Activated naive CD4-positive, alpha-beta T cell treated with anti-CD3 and anti-CD28 coated beads, Interleukin-2, amount 10 ng/mL, durations not matched to agents 7 days and 5 days (primary cell): Measurements from ENCODE around the gene PALM2AKAP2.

Experiments
- CTCF ChIA-PET: fragments of 350-600 bp; sonication (Branson Sonifier 250); formaldehyde crosslinking; loops from one replicate; lab custom pipeline; 2021; ENCODE audit warnings: antibody characterized with exemption; lab: Charles Lee
- DNase-seq: peaks from one replicate; pipeline ENCODE4 v3.0.0-alpha.2; 2020
- H3K27ac Mint-ChIP-seq: one replicate; pipeline ENCODE4 v1.8.0; 2021; ENCODE audit warnings: mild to moderate bottlenecking, moderate library complexity, mixed read lengths
- H3K27me3 Mint-ChIP-seq: one replicate; pipeline ENCODE4 v1.8.0; 2021; ENCODE audit warnings: mild to moderate bottlenecking, mixed read lengths
- H3K36me3 Mint-ChIP-seq: one replicate; pipeline ENCODE4 v1.8.0; 2021; ENCODE audit warnings: mixed read lengths
- H3K4me1 Mint-ChIP-seq: one replicate; pipeline ENCODE4 v1.8.0; 2021; ENCODE audit warnings: mixed read lengths
- H3K4me3 Mint-ChIP-seq: one replicate; pipeline ENCODE4 v1.8.0; 2021; ENCODE audit warnings: mild to moderate bottlenecking, moderate library complexity, mixed read lengths
- H3K9me3 Mint-ChIP-seq: one replicate; pipeline ENCODE4 v1.8.0; 2021; ENCODE audit warnings: mixed read lengths

The PALM2AKAP2 gene

GRCh38 chr9:109789556-109789955, 9.6 kb downstream of the PALM2AKAP2 start:
- Mint-ChIP-seq H3K27me3 (peaks cover 4% of the 10 kb centered on the region), H3K36me3 (no peaks in the 10 kb centered on the region), H3K4me3 (no peak overlapping the region), H3K4me1 (no peaks in the 10 kb centered on the region), H3K9me3 (no peaks in the 10 kb centered on the region), H3K27ac (no peak overlapping the region)
- no peak for DNase-seq
- CTCF ChIA-PET: no interaction called here

GRCh38 chr9:109789971-109790370, 10.0 kb downstream of the PALM2AKAP2 start:
- peaks cover 4% of the 10 kb centered on the region for H3K27me3 Mint-ChIP-seq
- no peaks in the 10 kb centered on the region for H3K4me1 Mint-ChIP-seq
- H3K4me3 Mint-ChIP-seq: no peak overlapping the region
- CTCF ChIA-PET: no interaction called here
- H3K9me3 Mint-ChIP-seq: no peaks in the 10 kb centered on the region
- no peak overlapping the region for H3K27ac Mint-ChIP-seq
- no peaks in the 10 kb centered on the region for H3K36me3 Mint-ChIP-seq
- DNase-seq: no peak

- no peak overlapping the region for H3K4me3 Mint-ChIP-seq
- peaks cover 4% of the 10 kb centered on the region for H3K27me3 Mint-ChIP-seq
- DNase-seq: no peak
- H3K36me3 Mint-ChIP-seq: no peaks in the 10 kb centered on the region
- CTCF ChIA-PET: no interaction called here
- H3K27ac Mint-ChIP-seq: no peak overlapping the region
- no peaks in the 10 kb centered on the region for H3K4me1 Mint-ChIP-seq
- H3K9me3 Mint-ChIP-seq: no peaks in the 10 kb centered on the region
Observed at GRCh38 chr9:109791003-109791677, 11.1 kb downstream of the PALM2AKAP2 start.

- no peaks in the 10 kb centered on the region for H3K36me3 Mint-ChIP-seq
- H3K27me3 Mint-ChIP-seq: peaks cover 4% of the 10 kb centered on the region
- H3K9me3 Mint-ChIP-seq: no peaks in the 10 kb centered on the region
- H3K4me3 Mint-ChIP-seq: no peak overlapping the region
- H3K27ac Mint-ChIP-seq: no peak overlapping the region
- no peaks in the 10 kb centered on the region for H3K4me1 Mint-ChIP-seq
- DNase-seq: no peak
- CTCF ChIA-PET: no interaction called here
Observed at GRCh38 chr9:109791747-109792146, 11.7 kb downstream of the PALM2AKAP2 start.

GRCh38 chr9:109792951-109793546, 13.1 kb downstream of the PALM2AKAP2 start:
- Mint-ChIP-seq H3K27ac (no peak overlapping the region), H3K36me3 (no peaks in the 10 kb centered on the region), H3K4me3 (no peak overlapping the region), H3K4me1 (no peaks in the 10 kb centered on the region), H3K9me3 (no peaks in the 10 kb centered on the region), H3K27me3 (peaks cover 10% of the 10 kb centered on the region)
- CTCF ChIA-PET: no interaction called here
- DNase-seq: no peak

GRCh38 chr9:109793921-109794320, 13.9 kb downstream of the PALM2AKAP2 start:
- CTCF ChIA-PET: no interaction called here
- no peak overlapping the region for H3K27ac Mint-ChIP-seq
- DNase-seq: no peak
- no peaks in the 10 kb centered on the region for H3K36me3 Mint-ChIP-seq
- H3K4me3 Mint-ChIP-seq: no peak overlapping the region
- no peaks in the 10 kb centered on the region for H3K4me1 Mint-ChIP-seq
- peaks cover 12% of the 10 kb centered on the region for H3K27me3 Mint-ChIP-seq
- no peaks in the 10 kb centered on the region for H3K9me3 Mint-ChIP-seq

- Mint-ChIP-seq H3K4me3 (no peak overlapping the region), H3K9me3 (no peaks in the 10 kb centered on the region), H3K27me3 (peaks cover 14% of the 10 kb centered on the region), H3K27ac (no peak overlapping the region), H3K4me1 (no peaks in the 10 kb centered on the region), H3K36me3 (no peaks in the 10 kb centered on the region)
- DNase-seq: no peak
- CTCF ChIA-PET: no interaction called here
Observed at GRCh38 chr9:109794361-109795012, 14.5 kb downstream of the PALM2AKAP2 start.

- H3K9me3 Mint-ChIP-seq: no peaks in the 10 kb centered on the region
- no peak overlapping the region for H3K27ac Mint-ChIP-seq
- H3K36me3 Mint-ChIP-seq: no peaks in the 10 kb centered on the region
- no peak overlapping the region for H3K4me3 Mint-ChIP-seq
- CTCF ChIA-PET: no interaction called here
- H3K27me3 Mint-ChIP-seq: peaks cover 14% of the 10 kb centered on the region
- no peaks in the 10 kb centered on the region for H3K4me1 Mint-ChIP-seq
- no peak for DNase-seq
Observed at GRCh38 chr9:109795613-109796012, 15.6 kb downstream of the PALM2AKAP2 start.

GRCh38 chr9:109796078-109796477, 16.1 kb downstream of the PALM2AKAP2 start:
- Mint-ChIP-seq H3K4me1 (no peaks in the 10 kb centered on the region), H3K27me3 (peaks cover 14% of the 10 kb centered on the region)

GRCh38 chr9:109797006-109797405, 17.0 kb downstream of the PALM2AKAP2 start:
- Mint-ChIP-seq H3K36me3 (no peaks in the 10 kb centered on the region), H3K27me3 (peaks cover 10% of the 10 kb centered on the region), H3K9me3 (no peaks in the 10 kb centered on the region), H3K4me3 (no peak overlapping the region), H3K4me1 (no peaks in the 10 kb centered on the region), H3K27ac (no peak overlapping the region)
- CTCF ChIA-PET: no interaction called here
- no peak for DNase-seq

More at GRCh38 chr9:109796078-109796477, 16.1 kb downstream of the PALM2AKAP2 start:
- no peak overlapping the region for H3K4me3 Mint-ChIP-seq
- no peaks in the 10 kb centered on the region for H3K9me3 Mint-ChIP-seq
- DNase-seq: no peak
- H3K36me3 Mint-ChIP-seq: no peaks in the 10 kb centered on the region
- CTCF ChIA-PET: no interaction called here
- H3K27ac Mint-ChIP-seq: no peak overlapping the region

GRCh38 chr9:109797509-109797908, 17.5 kb downstream of the PALM2AKAP2 start:
- DNase-seq: no peak
- no peaks in the 10 kb centered on the region for H3K4me1 Mint-ChIP-seq
- H3K4me3 Mint-ChIP-seq: no peak overlapping the region
- H3K36me3 Mint-ChIP-seq: no peaks in the 10 kb centered on the region
- CTCF ChIA-PET: no interaction called here
- no peak overlapping the region for H3K27ac Mint-ChIP-seq
- no peaks in the 10 kb centered on the region for H3K9me3 Mint-ChIP-seq
- peaks cover 10% of the 10 kb centered on the region for H3K27me3 Mint-ChIP-seq

- peaks cover 18% of the 10 kb centered on the region for H3K27me3 Mint-ChIP-seq
- H3K4me3 Mint-ChIP-seq: no peak overlapping the region
- CTCF ChIA-PET: no interaction called here
- no peak for DNase-seq
- H3K27ac Mint-ChIP-seq: no peak overlapping the region
- no peaks in the 10 kb centered on the region for H3K36me3 Mint-ChIP-seq
- no peaks in the 10 kb centered on the region for H3K4me1 Mint-ChIP-seq
- H3K9me3 Mint-ChIP-seq: no peaks in the 10 kb centered on the region
Observed at GRCh38 chr9:109799141-109799540, 19.1 kb downstream of the PALM2AKAP2 start.

GRCh38 chr9:109799792-109800191, 19.8 kb downstream of the PALM2AKAP2 start:
- Mint-ChIP-seq H3K4me3 (no peak overlapping the region), H3K4me1 (no peaks in the 10 kb centered on the region), H3K9me3 (no peaks in the 10 kb centered on the region), H3K27me3 (peaks cover 18% of the 10 kb centered on the region), H3K36me3 (no peaks in the 10 kb centered on the region), H3K27ac (no peak overlapping the region)
- DNase-seq: no peak
- CTCF ChIA-PET: interaction anchor here (0.5 to 1.5 kb wide), 2 partner anchors 21 to 1775 kb away, joined by 3 to 4 read pairs; no protein-coding TSS in a partner anchor

GRCh38 chr9:109801484-109801883, 21.5 kb downstream of the PALM2AKAP2 start:
- CTCF ChIA-PET: no interaction called here
- H3K27me3 Mint-ChIP-seq: peaks cover 19% of the 10 kb centered on the region

GRCh38 chr9:109802491-109802890, 22.5 kb downstream of the PALM2AKAP2 start:
- Mint-ChIP-seq H3K27me3 (peaks cover 16% of the 10 kb centered on the region), H3K4me3 (no peak overlapping the region), H3K9me3 (no peaks in the 10 kb centered on the region), H3K36me3 (no peaks in the 10 kb centered on the region), H3K4me1 (no peaks in the 10 kb centered on the region), H3K27ac (no peak overlapping the region)
- DNase-seq: no peak
- CTCF ChIA-PET: no interaction called here

More at GRCh38 chr9:109801484-109801883, 21.5 kb downstream of the PALM2AKAP2 start:
- Mint-ChIP-seq H3K27ac (no peak overlapping the region), H3K4me1 (no peaks in the 10 kb centered on the region), H3K36me3 (no peaks in the 10 kb centered on the region), H3K4me3 (no peak overlapping the region), H3K9me3 (no peaks in the 10 kb centered on the region)
- DNase-seq: no peak
